M059J (cell line): ENCODE data around the gene KCTD14. TPM values are rescaled to one million over a fixed set of nuclear protein-coding genes. Genes with fewer than 3 reads are reported as not detected.
A peak's percentile ranks its signal among the peaks of the same experiment; 100 is the strongest.
"Not testable (repeated sequence)": the region's sequence is repeated elsewhere in the genome, so short reads cannot be mapped to it uniquely, and the experiment has no call there.

Source experiments
- DNase-seq: peaks from one replicate; pipeline ENCODE4 v3.0.0-alpha.2; 2012; ENCODE audit warnings: low read depth
- total RNA-seq: library from RNA; depleted of rRNA; stranded (reverse); fragments of >200 nt; shearing (Covaris generic); gene quantifications from 2 replicates; pipeline ENCODE4 v1.2.3, GENCODE V29; 2014

The KCTD14 gene
- total RNA-seq, 1 experiment from 2014 or later = 15.1 TPM

GRCh38 chr11:78046486-78046854, 23.4 kb upstream of the KCTD14 start:
- DNase-seq = no peak

GRCh38 chr11:78045851-78046485, 22.9 kb upstream of the KCTD14 start:
- peak; percentile 67 for DNase-seq

- no peak for DNase-seq
Observed at GRCh38 chr11:78044706-78045105, 21.6 kb upstream of the KCTD14 start.

- no peak for DNase-seq
Observed at GRCh38 chr11:78041843-78042440, 18.9 kb upstream of the KCTD14 start.

GRCh38 chr11:78041380-78041719, 18.3 kb upstream of the KCTD14 start:
- not testable (repeated sequence) for DNase-seq

- DNase-seq = peak; percentile 80
Observed at GRCh38 chr11:78040691-78041379, 17.8 kb upstream of the KCTD14 start.

- peak; percentile 94 for DNase-seq
Observed at GRCh38 chr11:78039919-78040671, 17.0 kb upstream of the KCTD14 start.

GRCh38 chr11:78039391-78039918, 16.4 kb upstream of the KCTD14 start:
- DNase-seq = peak; percentile 37

GRCh38 chr11:78038697-78039313, 15.7 kb upstream of the KCTD14 start:
- DNase-seq = peak; percentile 75

GRCh38 chr11:78037825-78038620, 14.9 kb upstream of the KCTD14 start:
- DNase-seq = no peak

GRCh38 chr11:78037056-78037455, 14.0 kb upstream of the KCTD14 start:
- DNase-seq = peak; percentile 83

- no peak for DNase-seq
Observed at GRCh38 chr11:78036313-78036712, 13.2 kb upstream of the KCTD14 start.

- DNase-seq = no peak
Observed at GRCh38 chr11:78034623-78035022, 11.5 kb upstream of the KCTD14 start.

- DNase-seq = no peak
Observed at GRCh38 chr11:78033040-78033439, 10.0 kb upstream of the KCTD14 start.

GRCh38 chr11:78032090-78032489, 9.0 kb upstream of the KCTD14 start:
- no peak for DNase-seq

GRCh38 chr11:78031629-78032028, 8.6 kb upstream of the KCTD14 start:
- no peak for DNase-seq

GRCh38 chr11:78030429-78031325, 7.6 kb upstream of the KCTD14 start:
- peak; percentile 93 for DNase-seq

- DNase-seq = peak; percentile 98
Observed at GRCh38 chr11:78028423-78028822, 5.3 kb upstream of the KCTD14 start.

GRCh38 chr11:78027759-78028158, 4.7 kb upstream of the KCTD14 start:
- no peak for DNase-seq

GRCh38 chr11:78025378-78025777, 2.3 kb upstream of the KCTD14 start:
- DNase-seq = no peak
